ENCODE data around the gene PYHIN1.

PYHIN1 gene

DNA sequence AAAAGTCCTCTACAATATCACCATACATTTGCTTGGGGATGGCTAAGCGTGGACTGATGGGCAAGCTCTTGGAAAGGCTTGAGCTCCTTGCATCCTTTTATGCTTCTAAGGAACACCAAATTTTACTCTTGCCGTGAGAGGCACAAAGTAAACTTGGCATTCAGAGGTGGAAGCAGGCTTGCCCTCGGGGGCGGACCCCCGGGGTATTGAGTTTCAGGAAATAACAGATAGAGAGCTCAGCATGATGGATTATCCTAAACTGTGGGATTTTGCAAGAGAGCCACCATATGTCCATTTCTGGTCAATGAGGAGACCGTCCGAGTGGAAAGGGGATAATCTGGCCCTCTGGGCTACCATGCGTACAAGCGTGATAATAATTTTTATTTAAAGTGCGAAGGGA, 92.4 kb downstream of the PYHIN1 start:
- DNase-seq, result no peak

DNA sequence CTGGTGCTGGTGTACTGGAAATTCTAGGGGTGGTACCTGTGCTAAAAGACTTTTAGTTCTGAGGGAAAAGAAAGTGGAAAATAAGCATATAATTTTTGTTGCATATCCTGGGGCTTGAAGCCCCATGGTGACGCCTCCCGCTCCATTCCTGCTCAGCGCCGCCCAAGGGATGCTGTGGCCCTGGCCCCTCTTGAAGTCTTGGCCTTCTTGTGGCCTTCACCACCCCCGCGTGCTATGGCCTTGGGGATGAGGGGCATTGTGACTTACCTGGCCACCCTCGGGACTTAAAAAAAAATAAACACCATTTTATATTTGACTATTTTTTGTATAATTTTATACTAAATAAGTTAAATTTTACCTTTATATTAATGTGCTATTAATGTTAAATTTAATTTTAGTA, 93.7 kb downstream of the PYHIN1 start:
- no peak for DNase-seq
